Loucy (cell line): ENCODE measurements around the gene TOMM20.

Source experiments
- H2AFZ ChIP-seq: fragments of 200-600 bp; sonication (generic); 2 replicates; pipeline ENCODE4 v1.6.0; 2016; ENCODE audit warnings: antibody characterized with exemption, mild to moderate bottlenecking, low read length, moderate library complexity
- H3F3A ChIP-seq: fragments of 200-600 bp; 2 replicates; pipeline ENCODE4 v1.6.0; 2016; ENCODE audit warnings: antibody characterized with exemption, low read depth, mild to moderate bottlenecking
- H3K27me3 ChIP-seq: fragments of 200-600 bp; sonication (generic); 2 replicates; pipeline ENCODE4 v1.6.1; 2014; ENCODE audit warnings: low read length, mild to moderate bottlenecking; ENCODE audit not compliant: insufficient read depth, poor library complexity, severe bottlenecking
- H3K36me3 ChIP-seq: fragments of 200-600 bp; sonication (generic); 2 replicates; pipeline ENCODE4 v1.6.1; 2016; ENCODE audit warnings: low read length; ENCODE audit not compliant: insufficient read depth
- H3K4me1 ChIP-seq: fragments of 200-600 bp; sonication (generic); 2 replicates; pipeline ENCODE4 v1.5.1; 2014; ENCODE audit warnings: low read length, mild to moderate bottlenecking; ENCODE audit not compliant: insufficient read depth, poor library complexity, severe bottlenecking
- H3K4me2 ChIP-seq: fragments of 200-600 bp; sonication (generic); 2 replicates; pipeline ENCODE4 v1.6.0; 2014; ENCODE audit warnings: antibody characterized with exemption, low read length, low read depth, mild to moderate bottlenecking; ENCODE audit not compliant: poor library complexity, severe bottlenecking
- H3K4me3 ChIP-seq: fragments of 200-600 bp; sonication (generic); 2 replicates; pipeline ENCODE4 v1.5.1; 2014; ENCODE audit warnings: low read length, mild to moderate bottlenecking, mixed read lengths; ENCODE audit not compliant: poor library complexity, severe bottlenecking
- H3K79me2 ChIP-seq: fragments of 200-600 bp; sonication (generic); 2 replicates; pipeline ENCODE4 v1.6.1; 2014; ENCODE audit warnings: low read length; ENCODE audit not compliant: insufficient read depth
- H3K9ac ChIP-seq: fragments of 200-600 bp; sonication (generic); 2 replicates; pipeline ENCODE4 v1.6.0; 2014; ENCODE audit warnings: mild to moderate bottlenecking, low read depth, low read length, moderate library complexity; ENCODE audit not compliant: poor library complexity, severe bottlenecking
- H3K9me2 ChIP-seq: fragments of 200-600 bp; sonication (generic); replicated peaks from 2 replicates; pipeline ENCODE4 v1.6.1; 2016; ENCODE audit warnings: low read depth, low read length, mixed read lengths
- H3K9me3 ChIP-seq: fragments of 200-600 bp; sonication (generic); 2 replicates; pipeline ENCODE4 v1.6.1; 2014; ENCODE audit warnings: mild to moderate bottlenecking, antibody characterized with exemption, low read length, low read depth; ENCODE audit not compliant: insufficient read depth
- H4K20me1 ChIP-seq: fragments of 200-600 bp; sonication (generic); 2 replicates; pipeline ENCODE4 v1.6.0; 2014; ENCODE audit warnings: antibody characterized with exemption, low read length, mild to moderate bottlenecking; ENCODE audit not compliant: insufficient read depth, poor library complexity, severe bottlenecking
- EZH2phosphoT487 ChIP-seq: fragments of 200-600 bp; IDR thresholded peaks from 2 replicates; pipeline ENCODE4 v1.6.1; 2018; ENCODE audit warnings: antibody characterized with exemption, mild to moderate bottlenecking, moderate library complexity, borderline replicate concordance
- TF ChIP-seq, protein P1 (sequence below): fragments of 200-600 bp; sonication (generic); conservative IDR thresholded peaks from 2 replicates; pipeline ENCODE4 v1.5.1; 2014; ENCODE audit warnings: mild to moderate bottlenecking, antibody characterized with exemption, low read length

The TOMM20 gene

DNA sequence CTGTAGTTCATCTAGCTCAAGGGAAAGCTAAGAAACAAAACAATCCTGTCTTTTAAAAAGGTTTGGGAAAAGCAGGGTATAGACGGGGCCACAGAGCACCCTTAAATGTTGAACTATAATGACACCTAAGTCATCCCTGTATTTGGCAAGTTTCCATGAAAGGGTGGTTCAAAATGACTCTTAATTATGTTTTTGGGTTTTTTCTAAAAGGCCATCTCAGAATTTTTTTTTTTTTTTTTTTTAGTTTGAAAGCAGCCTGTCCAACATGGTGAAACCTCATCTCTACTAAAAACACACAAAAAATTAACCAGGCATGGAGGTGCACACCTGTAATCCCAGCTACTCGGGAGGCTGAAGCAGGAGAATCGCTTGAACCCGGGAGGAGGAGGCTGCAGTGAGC is 22.2 kb downstream of the TOMM20 start:
- H3K79me2 ChIP-seq = peaks cover 6% of the 10 kb centered on the region; the same call in 1 of the 2 replicates
- H3K9me3 ChIP-seq = no peaks in the 10 kb centered on the region
- no peaks in the 10 kb centered on the region for H3K4me1 ChIP-seq
- H3K27me3 ChIP-seq = no peaks in the 10 kb centered on the region
- H3K9me2 ChIP-seq = no peaks in the 10 kb centered on the region
- no peaks in the 10 kb centered on the region; the same call in 1 of the 2 replicates for H3F3A ChIP-seq
- peaks cover 11% of the 10 kb centered on the region for H4K20me1 ChIP-seq
- no peak overlapping the region for H3K4me3 ChIP-seq
- H3K36me3 ChIP-seq = peaks cover 48% of the 10 kb centered on the region
- H3K9ac ChIP-seq = no peak overlapping the region
- no peak overlapping the region for H2AFZ ChIP-seq
- H3K4me2 ChIP-seq = no peak overlapping the region
- TF ChIP-seq, protein P1, sequence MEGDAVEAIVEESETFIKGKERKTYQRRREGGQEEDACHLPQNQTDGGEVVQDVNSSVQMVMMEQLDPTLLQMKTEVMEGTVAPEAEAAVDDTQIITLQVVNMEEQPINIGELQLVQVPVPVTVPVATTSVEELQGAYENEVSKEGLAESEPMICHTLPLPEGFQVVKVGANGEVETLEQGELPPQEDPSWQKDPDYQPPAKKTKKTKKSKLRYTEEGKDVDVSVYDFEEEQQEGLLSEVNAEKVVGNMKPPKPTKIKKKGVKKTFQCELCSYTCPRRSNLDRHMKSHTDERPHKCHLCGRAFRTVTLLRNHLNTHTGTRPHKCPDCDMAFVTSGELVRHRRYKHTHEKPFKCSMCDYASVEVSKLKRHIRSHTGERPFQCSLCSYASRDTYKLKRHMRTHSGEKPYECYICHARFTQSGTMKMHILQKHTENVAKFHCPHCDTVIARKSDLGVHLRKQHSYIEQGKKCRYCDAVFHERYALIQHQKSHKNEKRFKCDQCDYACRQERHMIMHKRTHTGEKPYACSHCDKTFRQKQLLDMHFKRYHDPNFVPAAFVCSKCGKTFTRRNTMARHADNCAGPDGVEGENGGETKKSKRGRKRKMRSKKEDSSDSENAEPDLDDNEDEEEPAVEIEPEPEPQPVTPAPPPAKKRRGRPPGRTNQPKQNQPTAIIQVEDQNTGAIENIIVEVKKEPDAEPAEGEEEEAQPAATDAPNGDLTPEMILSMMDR = no peak
- no peak for TF ChIP-seq EZH2phosphoT487

GRCh38 chr1:235105051-235106043 is 23.3 kb downstream of the TOMM20 start:
- Histone ChIP-seq H3F3A (no peaks in the 10 kb centered on the region; the same call in 1 of the 2 replicates), H4K20me1 (peaks cover 5% of the 10 kb centered on the region), H3K4me3 (no peak overlapping the region), H3K4me1 (no peaks in the 10 kb centered on the region), H3K9me3 (no peaks in the 10 kb centered on the region), H3K79me2 (peaks cover 6% of the 10 kb centered on the region; the same call in 1 of the 2 replicates), H2AFZ (no peak overlapping the region), H3K27me3 (no peaks in the 10 kb centered on the region), H3K9ac (no peak overlapping the region), H3K4me2 (no peak overlapping the region), H3K36me3 (peaks cover 37% of the 10 kb centered on the region; the same call in 1 of the 2 replicates), H3K9me2 (no peaks in the 10 kb centered on the region)
- TF ChIP-seq EZH2phosphoT487 = no peak
- TF ChIP-seq, protein P1 = no peak

DNA sequence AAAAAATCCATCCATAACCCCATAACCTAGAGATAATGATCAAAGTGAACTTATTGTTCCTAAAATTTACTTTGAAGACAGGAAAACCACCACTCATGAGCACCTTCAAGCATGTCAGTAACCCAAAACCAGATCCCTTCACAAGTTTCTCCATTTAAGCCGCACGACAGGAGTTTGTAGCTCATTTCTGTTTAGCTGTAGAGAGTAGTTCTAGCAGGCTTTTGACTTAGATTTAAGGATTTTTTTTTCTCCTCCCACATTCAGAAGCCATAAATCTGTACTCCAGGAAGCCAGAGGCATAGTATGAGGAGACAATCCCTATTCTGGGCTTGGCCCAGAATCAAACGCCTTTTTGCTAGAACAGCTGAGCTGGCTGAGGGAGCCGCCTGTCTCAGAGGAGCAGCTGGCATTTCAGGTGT is 25.6 kb downstream of the TOMM20 start:
- H3K79me2 ChIP-seq = no peaks in the 10 kb centered on the region
- no peak overlapping the region for H2AFZ ChIP-seq
- no peaks in the 10 kb centered on the region for H3K9me2 ChIP-seq
- no peak overlapping the region for H3K4me3 ChIP-seq
- H3K36me3 ChIP-seq = peaks cover 13% of the 10 kb centered on the region; the same call in 1 of the 2 replicates
- H3K4me2 ChIP-seq = no peak overlapping the region
- no peaks in the 10 kb centered on the region for H3K4me1 ChIP-seq
- H3K9ac ChIP-seq = no peak overlapping the region
- TF ChIP-seq, protein P1 = no peak
- no peak for TF ChIP-seq EZH2phosphoT487
- no peaks in the 10 kb centered on the region for H3K9me3 ChIP-seq
- H3K27me3 ChIP-seq = no peaks in the 10 kb centered on the region
- no peaks in the 10 kb centered on the region; the same call in 1 of the 2 replicates for H3F3A ChIP-seq
- no peaks in the 10 kb centered on the region for H4K20me1 ChIP-seq
